Measurements from ENCODE around the gene CYBB.

The CYBB gene

GRCh38 chrX:37755025-37755424 lies 24.8 kb upstream of the CYBB start:
- ATAC-seq, result no peak

GRCh38 chrX:37757082-37757481 lies 22.8 kb upstream of the CYBB start:
- no peak for ATAC-seq
- no peak for TF ChIP-seq ZC3H10 (CRISPR knock-in tag; IDR thresholded peaks at IDR 0.05)
- no peak for TF ChIP-seq TCF4 (CRISPR knock-in tag; IDR thresholded peaks at IDR 0.05; ENCODE audit: borderline replicate concordance)
- TF ChIP-seq PPARA (CRISPR knock-in tag; IDR thresholded peaks at IDR 0.05; ENCODE audit: borderline replicate concordance), result no peak
- no peak for TF ChIP-seq ARNTL (CRISPR knock-in tag; IDR thresholded peaks at IDR 0.05; ENCODE audit: borderline replicate concordance, low read depth)
- no peak for TF ChIP-seq ESRRG (CRISPR knock-in tag; IDR thresholded peaks at IDR 0.05)
- TF ChIP-seq ZNF8 (CRISPR knock-in tag; IDR thresholded peaks at IDR 0.05), result no peak
- no peak for TF ChIP-seq SNAI2 (CRISPR knock-in tag; IDR thresholded peaks at IDR 0.05)
- no peak for TF ChIP-seq CREB5 (CRISPR knock-in tag; IDR thresholded peaks at IDR 0.05; ENCODE audit: low read depth)
- no peak for TF ChIP-seq TSHZ2 (CRISPR knock-in tag; IDR thresholded peaks at IDR 0.05)
- TF ChIP-seq ZFP3 (CRISPR knock-in tag; IDR thresholded peaks at IDR 0.05), result no peak

More at GRCh38 chrX:37755025-37755424, 24.8 kb upstream of the CYBB start:
- TF ChIP-seq RARB (CRISPR knock-in tag; IDR thresholded peaks at IDR 0.05) (no peak), ESRRG (CRISPR knock-in tag; IDR thresholded peaks at IDR 0.05) (no peak), ZNF70 (CRISPR knock-in tag; IDR thresholded peaks at IDR 0.05) (no peak), ZNF565 (CRISPR knock-in tag; conservative IDR thresholded peaks at IDR 0.05; ENCODE audit: low read depth) (no peak)

- no peak for ATAC-seq
Measured at GRCh38 chrX:37759351-37759750, 20.5 kb upstream of the CYBB start.

More at GRCh38 chrX:37759351-37759750, 20.5 kb upstream of the CYBB start:
- TF ChIP-seq ZC3H10 (CRISPR knock-in tag; IDR thresholded peaks at IDR 0.05) (no peak), TOX (CRISPR knock-in tag; IDR thresholded peaks at IDR 0.05; ENCODE audit: borderline replicate concordance) (no peak), PPARA (CRISPR knock-in tag; IDR thresholded peaks at IDR 0.05; ENCODE audit: borderline replicate concordance) (no peak), POU6F1 (CRISPR knock-in tag; IDR thresholded peaks at IDR 0.05; ENCODE audit: borderline replicate concordance, low read depth) (no peak), TSHZ2 (CRISPR knock-in tag; IDR thresholded peaks at IDR 0.05) (no peak), ZFP30 (CRISPR knock-in tag; IDR thresholded peaks at IDR 0.05) (no peak), TCF4 (CRISPR knock-in tag; IDR thresholded peaks at IDR 0.05; ENCODE audit: borderline replicate concordance) (no peak), ZNF8 (CRISPR knock-in tag; IDR thresholded peaks at IDR 0.05) (no peak), RARB (CRISPR knock-in tag; IDR thresholded peaks at IDR 0.05) (no peak)
